GM08714 (cell line): ENCODE results near the gene CARMIL1.

ENCODE experiments used
- H3K4me3 ChIP-seq: fragments of 200-500 bp; sonication (Bioruptor generic); 2 replicates; pipeline ENCODE4 v1.5.1; 2014; ENCODE audit warnings: mild to moderate bottlenecking, low read length, inconsistent platforms
- ZNF274 ChIP-seq: IDR thresholded peaks from 2 replicates; pipeline ENCODE4 v1.6.1; 2012; ENCODE audit warnings: mild to moderate bottlenecking, low read depth, low read length

The CARMIL1 gene

GRCh38 chr6:25257686-25258348 lies 21.4 kb upstream of the CARMIL1 start:
- H3K4me3 ChIP-seq: no peak overlapping the region
- no peak for TF ChIP-seq ZNF274

GRCh38 chr6:25259756-25260155 lies 19.4 kb upstream of the CARMIL1 start:
- H3K4me3 ChIP-seq: no peak overlapping the region
- TF ChIP-seq ZNF274: no peak

GRCh38 chr6:25263657-25264056 lies 15.5 kb upstream of the CARMIL1 start:
- TF ChIP-seq ZNF274: no peak
- no peak overlapping the region for H3K4me3 ChIP-seq

GRCh38 chr6:25266456-25267100 lies 12.6 kb upstream of the CARMIL1 start:
- no peak overlapping the region for H3K4me3 ChIP-seq
- no peak for TF ChIP-seq ZNF274

- TF ChIP-seq ZNF274: no peak
- H3K4me3 ChIP-seq: no peak overlapping the region
Observed at GRCh38 chr6:25267662-25268061, 11.5 kb upstream of the CARMIL1 start.

GRCh38 chr6:25270559-25270958 lies 8.6 kb upstream of the CARMIL1 start:
- no peak for TF ChIP-seq ZNF274
- no peak overlapping the region for H3K4me3 ChIP-seq

- TF ChIP-seq ZNF274: no peak
Observed at GRCh38 chr6:25275436-25275835, 3.7 kb upstream of the CARMIL1 start.

GRCh38 chr6:25277386-25277785 lies 1.8 kb upstream of the CARMIL1 start:
- TF ChIP-seq ZNF274: no peak
- H3K4me3 ChIP-seq: no peak overlapping the region

More at GRCh38 chr6:25275436-25275835, 3.7 kb upstream of the CARMIL1 start:
- H3K4me3 ChIP-seq: no peak overlapping the region

- no peak for TF ChIP-seq ZNF274
- H3K4me3 ChIP-seq: no peak overlapping the region
Observed at GRCh38 chr6:25277857-25278256, 1.3 kb upstream of the CARMIL1 start.

- TF ChIP-seq ZNF274: no peak
- peak overlapping the region; percentile 84; the same call in 1 of the 2 replicates for H3K4me3 ChIP-seq
Observed at GRCh38 chr6:25278261-25278913, 787 bp upstream of the CARMIL1 start.

- TF ChIP-seq ZNF274: no peak
- H3K4me3 ChIP-seq: peak overlapping the region; percentile 84
Observed at GRCh38 chr6:25279748-25280343, 672 bp downstream of the CARMIL1 start.

GRCh38 chr6:25280344-25281074 lies 1.3 kb downstream of the CARMIL1 start:
- TF ChIP-seq ZNF274: no peak

GRCh38 chr6:25286891-25287290 lies 7.7 kb downstream of the CARMIL1 start:
- no peak for TF ChIP-seq ZNF274
- no peak overlapping the region for H3K4me3 ChIP-seq

More at GRCh38 chr6:25280344-25281074, 1.3 kb downstream of the CARMIL1 start:
- H3K4me3 ChIP-seq: peak overlapping the region; percentile 84

- H3K4me3 ChIP-seq: no peak overlapping the region
- TF ChIP-seq ZNF274: no peak
Observed at GRCh38 chr6:25287941-25288340, 8.8 kb downstream of the CARMIL1 start.

GRCh38 chr6:25288518-25288917 lies 9.3 kb downstream of the CARMIL1 start:
- H3K4me3 ChIP-seq: no peak overlapping the region
- no peak for TF ChIP-seq ZNF274
